Peyer's patch (tissue), 4 donors: Measurements from ENCODE around the gene OTUD1. TPM values are rescaled to one million over a fixed set of nuclear protein-coding genes. Genes with fewer than 3 reads are reported as not detected.
A peak's percentile ranks its signal among the peaks of the same experiment; 100 is the strongest.
"Not testable (repeated sequence)": the region's sequence is repeated elsewhere in the genome, so short reads cannot be mapped to it uniquely, and the experiment has no call there.

Source experiments
- DNase-seq, 3 donors: peaks; one replicate each; pipeline ENCODE4 v3.0.0-alpha.2; 2017 to 2019
- H3K27ac ChIP-seq, 4 donors: fragments of 200-600 bp; sonication (generic); one replicate each; pipeline ENCODE4 v1.5.1; 2016 to 2019
- H3K27me3 ChIP-seq, 2 donors: fragments of 200-600 bp; sonication (generic); one replicate each; pipeline ENCODE4 v1.5.1; 2019
- H3K36me3 ChIP-seq, 3 donors: fragments of 200-600 bp; sonication (generic); one replicate each; pipeline ENCODE4 v1.5.1; 2016 to 2019
- H3K4me1 ChIP-seq, 4 donors: fragments of 200-600 bp; sonication (generic); one replicate each; pipeline ENCODE4 v1.5.1; 2016 to 2019
- H3K4me3 ChIP-seq, 4 donors: fragments of 200-600 bp; sonication (generic); 1 replicate in 3 of 4; 2 replicates in 1 of 4; pipeline ENCODE4 v1.5.1; 2016 to 2019; ENCODE audit warnings: mild to moderate bottlenecking in 1 of 4
- H3K9me3 ChIP-seq, 4 donors: fragments of 200-600 bp; sonication (generic); one replicate each; pipeline ENCODE4 v1.5.1; 2016 to 2019; ENCODE audit warnings: mild to moderate bottlenecking in 1 of 4
- CTCF ChIP-seq, 6 experiments: fragments of 450-650 bp in 4 of 6; fragments of 200-600 bp in 2 of 6; sonication (generic) in 1 of 6; IDR thresholded peaks; one replicate each; pipeline ENCODE4 v1.5.1; 2017 to 2019; ENCODE audit warnings: antibody characterized with exemption in 6 of 6, mild to moderate bottlenecking in 3 of 6, moderate library complexity in 1 of 6
- POLR2A ChIP-seq, 2 donors: fragments of 450-650 bp; IDR thresholded peaks; one replicate each; pipeline ENCODE4 v1.5.1; 2017; ENCODE audit warnings: antibody characterized with exemption in 2 of 2, mild to moderate bottlenecking in 2 of 2, moderate library complexity in 2 of 2
- total RNA-seq, 4 donors: library from RNA; depleted of rRNA; stranded (reverse); fragments of >200 nt; gene quantifications; one replicate each; pipeline ENCODE4 v1.1.0, GENCODE V29; 2016

OTUD1 gene
- 10 to 100 TPM in 1 of 4 donors, 1 to 10 TPM in 3; 5.8 to 11.2 (median 8.3) TPM for total RNA-seq

- Histone ChIP-seq H3K36me3 (peaks cover 0 to 8% (median 0%) of the 10 kb centered on the region in 3 donors), H3K27me3 (no peaks in the 10 kb centered on the region), H3K4me3 (peak within 1 kb of the TSS; percentile 86 to 99 (median 90)), H3K9me3 (no peaks in the 10 kb centered on the region), H3K4me1 (peaks cover 0 to 26% (median 4%) of the 10 kb centered on the region in 4 donors), H3K27ac (peak within 1 kb of the TSS; percentile 94 to 99 (median 96))
- DNase-seq: peak; percentile 96 to 98 (median 97)
- TF ChIP-seq POLR2A (IDR thresholded peaks at IDR 0.05): peak; percentile 47 to 77
- TF ChIP-seq CTCF (IDR thresholded peaks at IDR 0.05): peak in 4 of 6 experiments; percentile 26 to 43 (median 34)
These were observed at the start of gene OTUD1 for GRCh38 chr10:23438547-23439451. Gene OTUD1 (plus strand): TSS chr10:23439075. CDS start chr10:23439458, 383 bp downstream.

GRCh38 chr10:23390408-23390807 lies 48.5 kb upstream of the OTUD1 start:
- H3K9me3 ChIP-seq, H3K27ac ChIP-seq, DNase-seq, H3K4me3 ChIP-seq, H3K4me1 ChIP-seq, H3K27me3 ChIP-seq, H3K36me3 ChIP-seq: not testable (repeated sequence)

GRCh38 chr10:23390809-23391208 lies 48.1 kb upstream of the OTUD1 start:
- Histone ChIP-seq H3K4me1 (no peaks in the 10 kb centered on the region), H3K36me3 (no peaks in the 10 kb centered on the region), H3K4me3 (no peak overlapping the region), H3K9me3 (no peaks in the 10 kb centered on the region), H3K27me3 (no peaks in the 10 kb centered on the region), H3K27ac (no peak overlapping the region)
- no peak for DNase-seq
- TF ChIP-seq CTCF (IDR thresholded peaks at IDR 0.05) (no peak), POLR2A (IDR thresholded peaks at IDR 0.05) (no peak)

- no peak for DNase-seq
- H3K27ac ChIP-seq: no peak overlapping the region
- no peak overlapping the region for H3K4me3 ChIP-seq
- TF ChIP-seq POLR2A (IDR thresholded peaks at IDR 0.05) (no peak), CTCF (IDR thresholded peaks at IDR 0.05) (no peak)
- no peaks in the 10 kb centered on the region for H3K27me3 ChIP-seq
- no peaks in the 10 kb centered on the region for H3K9me3 ChIP-seq
- H3K36me3 ChIP-seq: no peaks in the 10 kb centered on the region
- H3K4me1 ChIP-seq: no peaks in the 10 kb centered on the region
These were observed 47.1 kb upstream of the OTUD1 start for GRCh38 chr10:23391821-23392220.

GRCh38 chr10:23395017-23395416 lies 43.9 kb upstream of the OTUD1 start:
- Histone ChIP-seq H3K27ac (no peak overlapping the region), H3K27me3 (no peaks in the 10 kb centered on the region), H3K4me1 (no peaks in the 10 kb centered on the region), H3K36me3 (no peaks in the 10 kb centered on the region), H3K4me3 (no peak overlapping the region), H3K9me3 (no peaks in the 10 kb centered on the region)
- no peak for TF ChIP-seq POLR2A (IDR thresholded peaks at IDR 0.05)
- TF ChIP-seq CTCF (IDR thresholded peaks at IDR 0.05): no peak
- DNase-seq: no peak

- DNase-seq: no peak
- Histone ChIP-seq H3K36me3 (no peaks in the 10 kb centered on the region), H3K4me1 (no peaks in the 10 kb centered on the region), H3K9me3 (no peaks in the 10 kb centered on the region), H3K4me3 (no peak overlapping the region), H3K27ac (no peak overlapping the region), H3K27me3 (no peaks in the 10 kb centered on the region)
- TF ChIP-seq POLR2A (IDR thresholded peaks at IDR 0.05): no peak
- no peak for TF ChIP-seq CTCF (IDR thresholded peaks at IDR 0.05)
These were observed 42.2 kb upstream of the OTUD1 start for GRCh38 chr10:23396695-23397094.
